DMS153 treated with DMSO at 0.1 percent for 48 hours (cell line): ENCODE measurements around the gene TNS1.

ENCODE experiments used
- DNase-seq: peaks from one replicate; lab custom pipeline; 2025; ENCODE audit not compliant: unreplicated experiment; lab: John Stamatoyannopoulos, UW

TNS1 gene

GRCh38 chr2:217880287-217880889 is 122.4 kb downstream of the TNS1 start:
- no peak for DNase-seq

GRCh38 chr2:217878915-217879590 is 123.7 kb downstream of the TNS1 start:
- DNase-seq, result no peak

GRCh38 chr2:217877866-217878265 is 124.9 kb downstream of the TNS1 start:
- no peak for DNase-seq

- no peak for DNase-seq
Observed at GRCh38 chr2:217876253-217876570, 126.6 kb downstream of the TNS1 start.

GRCh38 chr2:217875556-217876252 is 127.1 kb downstream of the TNS1 start:
- DNase-seq, result no peak

GRCh38 chr2:217875138-217875537 is 127.7 kb downstream of the TNS1 start:
- no peak for DNase-seq

GRCh38 chr2:217873371-217873770 is 129.4 kb downstream of the TNS1 start:
- no peak for DNase-seq

- DNase-seq, result no peak
Observed at GRCh38 chr2:217872319-217872718, 130.5 kb downstream of the TNS1 start.

- no peak for DNase-seq
Observed at GRCh38 chr2:217870528-217871011, 132.2 kb downstream of the TNS1 start.

GRCh38 chr2:217868911-217869334 is 133.9 kb downstream of the TNS1 start:
- no peak for DNase-seq

- no peak for DNase-seq
Observed at GRCh38 chr2:217868265-217868892, 134.4 kb downstream of the TNS1 start.

- DNase-seq, result no peak
Observed at GRCh38 chr2:217866457-217866856, 136.3 kb downstream of the TNS1 start.

- DNase-seq, result no peak
Observed at GRCh38 chr2:217864963-217865772, 137.6 kb downstream of the TNS1 start.

GRCh38 chr2:217863883-217864282 is 138.9 kb downstream of the TNS1 start:
- DNase-seq, result no peak

GRCh38 chr2:217861334-217861877 is 141.4 kb downstream of the TNS1 start:
- no peak for DNase-seq

GRCh38 chr2:217859926-217860325 is 142.9 kb downstream of the TNS1 start:
- DNase-seq, result no peak

GRCh38 chr2:217858519-217859491 is 144.0 kb downstream of the TNS1 start:
- DNase-seq, result no peak

- DNase-seq, result no peak
Observed at GRCh38 chr2:217857624-217858506, 144.9 kb downstream of the TNS1 start.

GRCh38 chr2:217856871-217857270 is 145.9 kb downstream of the TNS1 start:
- no peak for DNase-seq
